Naive thymus-derived CD8-positive, alpha-beta T cell (primary cell): ENCODE measurements around the gene GOLGA8B. TPM values are rescaled to one million over a fixed set of nuclear protein-coding genes. Genes with fewer than 3 reads are reported as not detected.
A peak's percentile ranks its signal among the peaks of the same experiment; 100 is the strongest.

Experiments
- ATAC-seq, 2 donors: fragments of 150-1000 bp; cut with Tn5 transposase in 1 of 2; sonication (Bioruptor Pico), chemical (Tn5 transposase) in 1 of 2; 1 replicate in 1 of 2; 2 replicates in 1 of 2; pipeline ENCODE4 v1.10.0; 2021; ENCODE audit warnings: mild to moderate bottlenecking in 2 of 2, moderate library complexity in 2 of 2
- POLR2A ChIA-PET: fragments of 350-600 bp; sonication (Branson Sonifier 250); formaldehyde crosslinking; loops from one replicate; lab custom pipeline; 2021; ENCODE audit warnings: antibody characterized with exemption; lab: Charles Lee
- DNase-seq, 10 donors: peaks; one replicate each; pipeline versions ENCODE4 v3.0.0 to v3.0.0-alpha.2; 2020 to 2022
- H3K27ac Mint-ChIP-seq, 10 donors: one replicate each; pipeline ENCODE4 v1.8.0; 2020 to 2022; ENCODE audit warnings: mild to moderate bottlenecking in 10 of 10, mixed read lengths in 10 of 10, moderate library complexity in 4 of 10, inconsistent platforms in 1 of 10
- H3K27me3 Mint-ChIP-seq, 5 donors: one replicate each; pipeline ENCODE4 v1.8.0; 2021 to 2022; ENCODE audit warnings: mixed read lengths in 5 of 5
- H3K36me3 Mint-ChIP-seq, 3 donors: one replicate each; pipeline ENCODE4 v1.8.0; 2020 to 2022; ENCODE audit warnings: mixed read lengths in 3 of 3, mild to moderate bottlenecking in 2 of 3, inconsistent platforms in 1 of 3
- H3K4me1 Mint-ChIP-seq, 4 donors: one replicate each; pipeline ENCODE4 v1.8.0; 2021 to 2022; ENCODE audit warnings: mixed read lengths in 4 of 4
- H3K4me3 Mint-ChIP-seq, 10 donors: one replicate each; pipeline ENCODE4 v1.8.0; 2020 to 2022; ENCODE audit warnings: mild to moderate bottlenecking in 10 of 10, mixed read lengths in 10 of 10, moderate library complexity in 6 of 10, inconsistent platforms in 1 of 10
- H3K9me3 Mint-ChIP-seq, 9 donors: one replicate each; pipeline ENCODE4 v1.8.0; 2020 to 2022; ENCODE audit warnings: mixed read lengths in 9 of 9, mild to moderate bottlenecking in 3 of 9, inconsistent platforms in 1 of 9, moderate library complexity in 1 of 9
- polyA plus RNA-seq, 3 donors: library from polyadenylated mRNA; unstranded; fragments of 300-500 nt; fragmentation: Illumina TruSeq; gene quantifications; one replicate each; pipeline ENCODE4 v1.2.3, GENCODE V29; 2021
- total RNA-seq, 8 experiments: library from RNA in 2 of 8; stranded (reverse) in 2 of 8; gene quantifications; one replicate each; pipeline ENCODE4 v1.2.3 and lab custom pipeline; 2021 to 2026

GOLGA8B gene
- total and polyA plus RNA-seq, 5 experiments from 2014 or later = 4.3 to 378 (median 5.8) TPM

GRCh38 chr15:34610354-34610753 is 26.9 kb upstream of the GOLGA8B start:
- peaks cover 6 to 19% (median 16%) of the 10 kb centered on the region in 4 donors for H3K4me1 Mint-ChIP-seq
- peak overlapping the region in 8 of 10 donors; percentile 4 to 70 (median 54) for H3K4me3 Mint-ChIP-seq
- peak in 3 of 10 donors; percentile 17 to 21 (median 18) for DNase-seq
- peaks cover 0 to 21% (median 2%) of the 10 kb centered on the region in 5 donors for H3K27me3 Mint-ChIP-seq
- POLR2A ChIA-PET = interaction anchor here (0.6 kb wide), 1 partner anchor 96 kb away, joined by 3 read pairs; no protein-coding TSS in a partner anchor
- no peaks in the 10 kb centered on the region for H3K9me3 Mint-ChIP-seq
- peak; percentile 41 to 74 for ATAC-seq
- no peaks in the 10 kb centered on the region for H3K36me3 Mint-ChIP-seq
- peak overlapping the region in 7 of 10 donors; percentile 1 to 84 (median 39) for H3K27ac Mint-ChIP-seq

- Mint-ChIP-seq H3K27me3 (peaks cover 4 to 22% (median 6%) of the 10 kb centered on the region in 5 donors), H3K36me3 (no peaks in the 10 kb centered on the region), H3K4me1 (peaks cover 6 to 19% (median 16%) of the 10 kb centered on the region in 4 donors), H3K9me3 (no peaks in the 10 kb centered on the region), H3K27ac (peak overlapping the region; percentile 28 to 93 (median 82)), H3K4me3 (peak overlapping the region; percentile 48 to 83 (median 63))
- peak in 3 of 10 donors; percentile 19 to 30 (median 28) for DNase-seq
- POLR2A ChIA-PET = interaction anchor here (0.6 kb wide), 1 partner anchor 95 kb away, joined by 3 read pairs; no protein-coding TSS in a partner anchor
- peak; percentile 64 to 75 for ATAC-seq
These were observed 25.9 kb upstream of the GOLGA8B start for GRCh38 chr15:34609102-34610057.

DNA sequence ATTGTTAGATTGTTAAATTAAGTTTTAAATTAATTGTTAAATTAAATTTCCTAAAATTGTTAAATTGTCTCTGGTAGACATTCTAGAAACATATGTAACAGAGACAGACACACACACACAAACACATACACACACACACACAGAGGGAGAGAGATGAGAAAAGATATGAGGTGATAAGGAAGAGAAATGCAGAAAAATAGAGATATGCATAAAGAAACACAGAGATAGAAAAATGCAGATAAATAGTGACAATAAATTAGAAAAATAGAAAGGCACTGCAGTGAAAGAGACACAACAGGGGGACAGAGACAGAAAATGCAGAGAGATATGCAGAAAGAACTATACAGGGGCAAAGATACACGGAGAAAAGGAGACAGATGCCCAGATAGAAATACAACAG is 25.1 kb upstream of the GOLGA8B start:
- no peak overlapping the region for H3K4me3 Mint-ChIP-seq
- POLR2A ChIA-PET = no interaction called here
- H3K36me3 Mint-ChIP-seq = no peaks in the 10 kb centered on the region
- peak overlapping the region in 3 of 10 donors; percentile 21 to 68 (median 63) for H3K27ac Mint-ChIP-seq
- H3K9me3 Mint-ChIP-seq = peaks cover 0 to 2% (median 0%) of the 10 kb centered on the region in 9 donors
- ATAC-seq (no peak), DNase-seq (no peak)
- H3K4me1 Mint-ChIP-seq = peaks cover 6 to 19% (median 16%) of the 10 kb centered on the region in 4 donors
- peaks cover 8 to 29% (median 14%) of the 10 kb centered on the region in 5 donors for H3K27me3 Mint-ChIP-seq

GRCh38 chr15:34607832-34608231 is 24.4 kb upstream of the GOLGA8B start:
- DNase-seq = no peak
- Mint-ChIP-seq H3K36me3 (no peaks in the 10 kb centered on the region), H3K27ac (no peak overlapping the region), H3K27me3 (peaks cover 8 to 28% (median 18%) of the 10 kb centered on the region in 5 donors), H3K9me3 (peaks cover 0 to 2% (median 0%) of the 10 kb centered on the region in 9 donors), H3K4me1 (peaks cover 6 to 18% (median 16%) of the 10 kb centered on the region in 4 donors), H3K4me3 (no peak overlapping the region)
- ATAC-seq = no peak
- POLR2A ChIA-PET = no interaction called here

DNA sequence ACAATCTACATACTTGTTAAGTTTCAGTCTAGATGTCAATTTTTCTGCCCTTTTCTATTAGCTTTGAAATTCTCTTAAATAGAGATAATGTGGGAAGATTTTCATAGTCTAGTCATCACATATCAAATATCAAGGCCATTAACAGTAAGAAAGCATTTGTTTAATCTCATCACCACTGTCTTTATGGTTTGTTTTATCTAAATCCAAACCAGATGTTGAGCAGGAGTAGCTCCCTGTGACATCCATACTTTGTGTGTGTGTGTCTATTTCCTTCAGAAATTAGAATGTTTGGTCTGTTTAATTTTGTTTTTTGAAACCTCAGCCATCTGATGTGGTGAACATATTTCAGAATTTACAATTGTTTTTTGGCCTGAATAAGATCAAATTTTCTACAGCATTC is 23.1 kb upstream of the GOLGA8B start:
- peaks cover 6 to 18% (median 16%) of the 10 kb centered on the region in 4 donors for H3K4me1 Mint-ChIP-seq
- no peak overlapping the region for H3K27ac Mint-ChIP-seq
- H3K27me3 Mint-ChIP-seq = peaks cover 13 to 36% (median 19%) of the 10 kb centered on the region in 5 donors
- H3K36me3 Mint-ChIP-seq = no peaks in the 10 kb centered on the region
- POLR2A ChIA-PET = no interaction called here
- no peak overlapping the region for H3K4me3 Mint-ChIP-seq
- peaks cover 0 to 2% (median 0%) of the 10 kb centered on the region in 9 donors for H3K9me3 Mint-ChIP-seq
- ATAC-seq (no peak), DNase-seq (no peak)

DNA sequence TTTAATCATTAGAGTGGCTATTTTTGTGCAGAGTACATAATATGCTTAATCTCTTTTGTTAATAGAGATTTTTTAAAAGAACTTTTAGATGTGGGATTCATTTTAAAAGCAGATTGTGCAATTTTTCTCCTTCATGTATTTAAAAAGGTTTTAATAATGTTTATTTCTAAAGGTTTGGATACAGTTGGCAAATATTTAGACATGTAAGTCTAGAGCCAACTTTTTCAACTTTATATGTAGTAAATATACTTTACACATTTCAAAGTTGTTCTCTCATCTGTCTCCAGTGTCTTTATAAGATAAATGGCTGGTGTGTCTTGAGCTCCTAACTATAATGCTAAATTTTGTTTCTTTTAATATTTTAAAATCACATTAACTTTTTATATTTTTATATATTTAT is 22.7 kb upstream of the GOLGA8B start:
- Mint-ChIP-seq H3K27ac (no peak overlapping the region), H3K4me3 (no peak overlapping the region), H3K27me3 (peaks cover 13 to 33% (median 19%) of the 10 kb centered on the region in 5 donors), H3K4me1 (peaks cover 6 to 18% (median 16%) of the 10 kb centered on the region in 4 donors), H3K36me3 (no peaks in the 10 kb centered on the region), H3K9me3 (peaks cover 0 to 2% (median 0%) of the 10 kb centered on the region in 9 donors)
- DNase-seq (no peak), ATAC-seq (no peak)
- POLR2A ChIA-PET = no interaction called here

DNA sequence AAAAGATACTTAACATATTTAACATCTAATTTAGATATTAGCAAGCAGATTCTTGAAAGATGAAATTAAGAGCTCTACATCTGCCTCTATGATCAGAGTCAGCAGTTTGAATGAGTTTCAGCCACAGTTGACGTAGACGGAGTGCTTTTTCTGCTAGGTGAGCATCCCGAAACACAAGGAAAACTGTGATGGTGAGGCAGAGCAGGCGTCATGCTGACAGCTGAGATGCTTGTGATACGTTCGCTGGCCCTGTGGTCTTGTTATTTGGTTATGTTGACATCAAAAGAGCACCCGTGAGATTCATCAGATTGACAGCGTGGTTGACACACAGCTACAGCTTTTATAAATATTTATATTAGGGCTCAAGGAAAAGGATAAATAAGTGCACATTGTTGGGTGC is 19.6 kb upstream of the GOLGA8B start:
- POLR2A ChIA-PET = no interaction called here
- H3K36me3 Mint-ChIP-seq = no peaks in the 10 kb centered on the region
- H3K4me3 Mint-ChIP-seq = no peak overlapping the region
- H3K27ac Mint-ChIP-seq = no peak overlapping the region
- no peaks in the 10 kb centered on the region for H3K4me1 Mint-ChIP-seq
- ATAC-seq = no peak
- peaks cover 0 to 2% (median 0%) of the 10 kb centered on the region in 9 donors for H3K9me3 Mint-ChIP-seq
- no peak for DNase-seq
- peaks cover 17 to 48% (median 24%) of the 10 kb centered on the region in 5 donors for H3K27me3 Mint-ChIP-seq

DNA sequence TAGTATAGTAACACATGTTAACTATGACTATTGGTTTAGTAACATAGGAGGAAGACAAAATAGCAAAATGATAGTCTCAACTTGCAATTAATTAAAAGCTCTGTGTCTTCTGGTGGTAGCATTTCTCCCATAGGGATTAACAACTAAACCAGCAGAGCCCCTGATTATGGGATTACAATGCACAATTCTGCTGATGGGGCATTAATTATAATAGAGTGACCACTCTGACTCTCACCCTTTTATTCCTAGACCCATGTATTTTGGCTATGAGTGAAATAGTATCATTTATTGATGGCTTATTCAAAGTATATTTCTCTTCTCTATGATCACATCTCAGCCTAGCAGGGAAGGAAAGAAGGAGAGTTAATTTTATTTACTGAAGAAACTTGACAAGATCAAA is 17.5 kb upstream of the GOLGA8B start:
- POLR2A ChIA-PET = no interaction called here
- DNase-seq (no peak), ATAC-seq (no peak)
- no peaks in the 10 kb centered on the region for H3K4me1 Mint-ChIP-seq
- no peaks in the 10 kb centered on the region for H3K36me3 Mint-ChIP-seq
- H3K27ac Mint-ChIP-seq = no peak overlapping the region
- H3K9me3 Mint-ChIP-seq = peaks cover 0 to 2% (median 0%) of the 10 kb centered on the region in 9 donors
- peaks cover 17 to 48% (median 27%) of the 10 kb centered on the region in 5 donors for H3K27me3 Mint-ChIP-seq
- no peak overlapping the region for H3K4me3 Mint-ChIP-seq

- H3K4me1 Mint-ChIP-seq = no peaks in the 10 kb centered on the region
- H3K27me3 Mint-ChIP-seq = peaks cover 11 to 38% (median 20%) of the 10 kb centered on the region in 5 donors
- ATAC-seq (no peak), DNase-seq (no peak)
- POLR2A ChIA-PET = no interaction called here
- no peak overlapping the region for H3K4me3 Mint-ChIP-seq
- H3K36me3 Mint-ChIP-seq = no peaks in the 10 kb centered on the region
- no peaks in the 10 kb centered on the region for H3K9me3 Mint-ChIP-seq
- H3K27ac Mint-ChIP-seq = no peak overlapping the region
These were observed 15.5 kb upstream of the GOLGA8B start for GRCh38 chr15:34598799-34599585.

DNA sequence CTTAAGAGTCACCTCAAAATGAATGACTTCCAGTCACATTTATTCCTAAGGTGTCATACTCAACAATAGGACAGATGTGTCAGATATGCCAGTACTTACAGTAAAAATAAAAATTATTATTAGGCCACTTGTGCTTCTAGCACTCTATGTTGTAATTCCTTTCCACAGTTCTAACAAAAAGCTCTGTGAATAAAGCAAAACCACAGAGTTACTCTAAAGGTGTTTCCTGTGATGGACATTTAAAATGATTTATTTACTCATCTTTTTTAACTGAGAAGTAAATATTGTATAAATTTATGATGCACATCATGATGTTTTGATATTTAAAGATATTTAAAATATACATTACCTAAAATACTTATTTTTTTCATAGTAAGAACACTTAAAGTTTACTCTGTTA is 13.9 kb upstream of the GOLGA8B start:
- Mint-ChIP-seq H3K27ac (no peak overlapping the region), H3K4me1 (no peaks in the 10 kb centered on the region), H3K27me3 (peaks cover 3 to 28% (median 15%) of the 10 kb centered on the region in 5 donors), H3K4me3 (no peak overlapping the region), H3K9me3 (no peaks in the 10 kb centered on the region), H3K36me3 (no peaks in the 10 kb centered on the region)
- POLR2A ChIA-PET = no interaction called here
- DNase-seq = no peak
- ATAC-seq = no peak

- Mint-ChIP-seq H3K27ac (no peak overlapping the region), H3K9me3 (no peaks in the 10 kb centered on the region), H3K27me3 (peaks cover 1 to 14% (median 8%) of the 10 kb centered on the region in 5 donors), H3K4me3 (no peak overlapping the region), H3K36me3 (no peaks in the 10 kb centered on the region), H3K4me1 (no peaks in the 10 kb centered on the region)
- POLR2A ChIA-PET = no interaction called here
- DNase-seq = no peak
- no peak for ATAC-seq
These were observed 10.9 kb upstream of the GOLGA8B start for GRCh38 chr15:34594361-34594760.

DNA sequence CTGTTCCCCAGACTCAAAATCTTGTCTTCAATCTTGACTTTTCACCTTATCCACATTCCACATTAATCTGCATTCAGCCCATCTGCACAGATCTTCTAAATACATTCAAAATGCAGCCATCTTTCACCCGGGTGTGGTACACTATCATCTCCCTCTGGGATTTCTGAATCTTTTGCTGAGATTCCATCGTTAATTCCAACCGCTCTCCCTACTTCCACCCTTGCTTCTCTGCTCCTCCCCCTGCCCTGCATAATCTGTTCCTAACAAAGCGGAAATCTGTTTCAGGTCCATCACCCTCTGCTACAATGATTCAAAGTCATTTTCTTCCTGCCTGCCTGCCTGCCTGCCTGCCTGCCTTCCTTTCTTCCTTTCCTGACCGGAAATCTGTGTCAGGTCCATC is 7.9 kb upstream of the GOLGA8B start:
- no peak overlapping the region for H3K4me3 Mint-ChIP-seq
- H3K36me3 Mint-ChIP-seq = no peaks in the 10 kb centered on the region
- DNase-seq (no peak), ATAC-seq (no peak)
- H3K9me3 Mint-ChIP-seq = no peaks in the 10 kb centered on the region
- POLR2A ChIA-PET = no interaction called here
- H3K27me3 Mint-ChIP-seq = peaks cover 0 to 11% (median 5%) of the 10 kb centered on the region in 5 donors
- H3K4me1 Mint-ChIP-seq = peaks cover 4 to 6% (median 6%) of the 10 kb centered on the region in 4 donors
- H3K27ac Mint-ChIP-seq = peak overlapping the region in 1 of 10 donors; percentile 32
